Astrocyte (in vitro differentiated cells and primary cell): Measurements from ENCODE around the gene PCLAF. TPM values are rescaled to one million over a fixed set of nuclear protein-coding genes. Genes with fewer than 3 reads are reported as not detected.
A peak's percentile ranks its signal among the peaks of the same experiment; 100 is the strongest.
"Not testable (repeated sequence)": the region's sequence is repeated elsewhere in the genome, so short reads cannot be mapped to it uniquely, and the experiment has no call there.

ENCODE experiments used
- DNase-seq: peaks from one replicate; pipeline ENCODE4 v3.0.0-alpha.2; 2010; ENCODE audit warnings: low read depth
- FAIRE-seq: peaks from 2 replicates; lab custom pipeline; 2011; peaks lifted over from hg19 to GRCh38; lab: Jason Lieb, UNC
- H2AFZ ChIP-seq: 2 replicates; pipeline ENCODE4 v1.6.0; 2012; ENCODE audit warnings: low read depth, low read length, inconsistent platforms
- H3K27ac ChIP-seq: 2 replicates; pipeline ENCODE4 v1.5.1; 2011; ENCODE audit warnings: low read depth, low read length, inconsistent platforms
- H3K27me3 ChIP-seq: 2 replicates; pipeline ENCODE4 v1.6.0; 2011; ENCODE audit warnings: low read length, inconsistent platforms; ENCODE audit not compliant: insufficient read depth
- H3K36me3 ChIP-seq: 2 replicates; pipeline ENCODE4 v1.5.1; 2011; ENCODE audit warnings: low read length, inconsistent platforms; ENCODE audit not compliant: insufficient read depth
- H3K4me1 ChIP-seq: 2 replicates; pipeline ENCODE4 v1.5.1; 2011; ENCODE audit warnings: low read length, inconsistent platforms; ENCODE audit not compliant: insufficient read depth
- H3K4me2 ChIP-seq: 2 replicates; pipeline ENCODE4 v1.6.0; 2012; ENCODE audit warnings: low read length, inconsistent platforms
- H3K4me3 ChIP-seq: 2 replicates; pipeline ENCODE4 v1.5.1; 2011; ENCODE audit warnings: low read depth, mild to moderate bottlenecking, low read length, inconsistent platforms; ENCODE audit not compliant: insufficient read depth
- H3K79me2 ChIP-seq: 2 replicates; pipeline ENCODE4 v1.6.0; 2012; ENCODE audit warnings: mild to moderate bottlenecking, low read length, inconsistent platforms; ENCODE audit not compliant: insufficient read depth
- H3K9ac ChIP-seq: 2 replicates; pipeline ENCODE4 v1.6.0; 2012; ENCODE audit warnings: mild to moderate bottlenecking, low read length, inconsistent platforms
- H3K9me3 ChIP-seq: 2 replicates; pipeline ENCODE4 v1.5.1; 2012; ENCODE audit warnings: low read depth, mild to moderate bottlenecking, low read length, inconsistent platforms; ENCODE audit not compliant: insufficient read depth
- H4K20me1 ChIP-seq: 2 replicates; pipeline ENCODE4 v1.6.0; 2012; ENCODE audit warnings: low read length, inconsistent platforms; ENCODE audit not compliant: insufficient read depth
- H3K27ac Mint-ChIP-seq: one replicate; pipeline ENCODE4 v1.8.0; 2021; ENCODE audit warnings: mild to moderate bottlenecking, mixed read lengths; ENCODE audit not compliant: unreplicated experiment
- H3K27me3 Mint-ChIP-seq: one replicate; pipeline ENCODE4 v1.8.0; 2021; ENCODE audit warnings: low read depth, mixed read lengths; ENCODE audit not compliant: unreplicated experiment
- H3K36me3 Mint-ChIP-seq: one replicate; pipeline ENCODE4 v1.8.0; 2021; ENCODE audit warnings: low read depth, mixed read lengths; ENCODE audit not compliant: unreplicated experiment
- H3K4me1 Mint-ChIP-seq: one replicate; pipeline ENCODE4 v1.8.0; 2021; ENCODE audit warnings: low read depth, mixed read lengths; ENCODE audit not compliant: unreplicated experiment
- H3K4me3 Mint-ChIP-seq: one replicate; pipeline ENCODE4 v1.8.0; 2021; ENCODE audit warnings: mild to moderate bottlenecking, moderate library complexity, mixed read lengths; ENCODE audit not compliant: unreplicated experiment
- H3K9me3 Mint-ChIP-seq: one replicate; pipeline ENCODE4 v1.8.0; 2021; ENCODE audit warnings: mild to moderate bottlenecking, mixed read lengths; ENCODE audit not compliant: unreplicated experiment
- CTCF ChIP-seq: IDR thresholded peaks from 2 replicates; pipeline ENCODE4 v1.5.1; 2011; ENCODE audit warnings: low read depth, mild to moderate bottlenecking, inconsistent platforms, low read length, moderate library complexity; ENCODE audit not compliant: insufficient read depth
- EZH2 ChIP-seq: IDR thresholded peaks from 2 replicates; pipeline ENCODE4 v1.6.1; 2012; ENCODE audit warnings: mild to moderate bottlenecking, low read length, inconsistent platforms; ENCODE audit not compliant: insufficient read depth
- total RNA-seq: library from RNA; stranded (reverse); gene quantifications from 2 replicates; pipeline ENCODE4 v1.2.1, GENCODE V29; 2021

Gene PCLAF
- total RNA-seq, 1 donor from 2014 or later, result 1.8 TPM

GRCh38 chr15:64400583-64400982 lies 19.3 kb upstream of the PCLAF start:
- no peak for TF ChIP-seq CTCF
- no peak for TF ChIP-seq EZH2
- Mint-ChIP-seq H3K36me3 (peaks cover 17% of the 10 kb centered on the region), H3K27ac (no peak overlapping the region), H3K4me3 (no peak overlapping the region), H3K4me1 (peaks cover 5% of the 10 kb centered on the region), H3K9me3 (no peaks in the 10 kb centered on the region), H3K27me3 (no peaks in the 10 kb centered on the region)
- Histone ChIP-seq H3K4me3 (no peak overlapping the region), H4K20me1 (no peaks in the 10 kb centered on the region), H3K4me2 (no peak overlapping the region), H3K9ac (no peak overlapping the region), H2AFZ (no peak overlapping the region), H3K27ac (no peak overlapping the region), H3K27me3 (no peaks in the 10 kb centered on the region), H3K36me3 (peaks cover 28% of the 10 kb centered on the region), H3K79me2 (no peaks in the 10 kb centered on the region), H3K9me3 (no peaks in the 10 kb centered on the region), H3K4me1 (no peaks in the 10 kb centered on the region)
- DNase-seq, result no peak
- no peak for FAIRE-seq

DNA sequence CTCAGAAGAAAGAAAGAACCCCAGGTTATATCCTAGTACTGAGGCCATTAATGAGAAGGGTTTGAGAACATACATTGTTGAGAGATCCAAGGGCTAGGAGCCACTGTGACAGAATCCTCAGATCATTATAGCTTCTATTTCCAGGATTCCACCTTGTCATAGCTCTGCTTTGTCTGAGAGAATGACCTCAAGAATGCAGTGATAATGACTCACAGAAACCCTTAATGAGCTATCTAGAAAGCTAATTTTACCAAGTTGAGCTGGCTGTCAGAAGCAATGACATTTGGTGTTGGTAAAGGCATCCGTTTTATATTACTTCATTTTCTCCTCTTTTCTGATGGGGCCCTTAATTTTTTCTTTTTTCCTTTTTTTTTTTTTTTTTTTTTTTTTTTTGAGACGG lies 17.3 kb upstream of the PCLAF start:
- Histone ChIP-seq H3K4me3 (no peak overlapping the region), H4K20me1 (peaks cover 3% of the 10 kb centered on the region), H2AFZ (no peak overlapping the region), H3K27me3 (no peaks in the 10 kb centered on the region), H3K9ac (no peak overlapping the region), H3K36me3 (peaks cover 35% of the 10 kb centered on the region), H3K79me2 (no peaks in the 10 kb centered on the region), H3K27ac (no peak overlapping the region), H3K9me3 (no peaks in the 10 kb centered on the region), H3K4me1 (no peaks in the 10 kb centered on the region), H3K4me2 (no peak overlapping the region)
- H3K4me3 Mint-ChIP-seq, result no peak overlapping the region
- no peaks in the 10 kb centered on the region for H3K27me3 Mint-ChIP-seq
- FAIRE-seq, result no peak
- no peaks in the 10 kb centered on the region for H3K9me3 Mint-ChIP-seq
- no peak for TF ChIP-seq CTCF
- TF ChIP-seq EZH2, result no peak
- peaks cover 20% of the 10 kb centered on the region for H3K36me3 Mint-ChIP-seq
- peak; percentile 43 for DNase-seq
- H3K4me1 Mint-ChIP-seq, result peaks cover 10% of the 10 kb centered on the region
- peak overlapping the region; percentile 80 for H3K27ac Mint-ChIP-seq

DNA sequence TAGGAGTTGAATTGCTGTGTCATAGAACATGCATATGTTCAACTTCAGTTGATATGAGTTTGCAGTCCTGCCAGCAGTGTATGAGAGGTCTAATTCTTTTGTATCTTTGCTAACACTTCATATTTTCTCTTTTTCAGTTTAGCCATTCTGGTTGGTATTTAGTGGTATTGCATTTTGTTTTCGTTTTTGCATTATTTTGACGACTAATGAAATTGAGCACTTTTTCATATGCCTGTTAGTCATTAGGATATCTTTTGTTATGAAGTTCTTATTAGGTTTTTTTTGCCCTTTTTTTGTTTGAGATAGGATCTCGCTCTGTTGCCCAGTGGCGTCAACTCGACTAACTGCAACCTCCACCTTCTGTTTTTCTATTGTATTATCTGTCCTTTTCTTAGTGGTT lies 15.5 kb upstream of the PCLAF start:
- Histone ChIP-seq H3K4me1 (no peaks in the 10 kb centered on the region), H2AFZ (no peak overlapping the region), H3K27ac (no peak overlapping the region), H3K9ac (no peak overlapping the region), H3K27me3 (no peaks in the 10 kb centered on the region), H3K4me3 (no peak overlapping the region), H4K20me1 (peaks cover 11% of the 10 kb centered on the region), H3K36me3 (peaks cover 32% of the 10 kb centered on the region), H3K4me2 (no peak overlapping the region), H3K9me3 (no peaks in the 10 kb centered on the region), H3K79me2 (peaks cover 12% of the 10 kb centered on the region)
- Mint-ChIP-seq H3K4me3 (no peak overlapping the region), H3K9me3 (no peaks in the 10 kb centered on the region), H3K36me3 (peaks cover 22% of the 10 kb centered on the region), H3K4me1 (peaks cover 10% of the 10 kb centered on the region), H3K27ac (peak overlapping the region; percentile 47), H3K27me3 (no peaks in the 10 kb centered on the region)
- no peak for TF ChIP-seq CTCF
- no peak for TF ChIP-seq EZH2
- no peak for DNase-seq
- FAIRE-seq, result no peak

GRCh38 chr15:64392471-64392870 lies 11.2 kb upstream of the PCLAF start:
- not testable (repeated sequence) for H3K4me3 Mint-ChIP-seq, H3K9ac ChIP-seq, H3K27me3 ChIP-seq, H3K27ac ChIP-seq, DNase-seq, H3K4me3 ChIP-seq, H3K9me3 Mint-ChIP-seq, H3K4me2 ChIP-seq, FAIRE-seq, H3K9me3 ChIP-seq, H3K27me3 Mint-ChIP-seq, H3K4me1 ChIP-seq, H2AFZ ChIP-seq, H3K27ac Mint-ChIP-seq
- peaks cover 12% of the 10 kb centered on the region for H3K36me3 Mint-ChIP-seq
- Histone ChIP-seq H4K20me1 (peaks cover 14% of the 10 kb centered on the region), H3K79me2 (peaks cover 50% of the 10 kb centered on the region), H3K36me3 (peaks cover 22% of the 10 kb centered on the region)
- peaks cover 15% of the 10 kb centered on the region for H3K4me1 Mint-ChIP-seq
